ENCODE data around the gene FANCC.

- TF ChIP-seq CTCF (IDR thresholded peaks at IDR 0.05), result no peak
- no peak for TF ChIP-seq POLR2A (IDR thresholded peaks at IDR 0.05)
These were observed 240.8 kb downstream of the FANCC start for GRCh38 chr9:95076696-95077052.

Measured in body of pancreas (tissue), 4 donors.